Gastroesophageal sphincter (tissue), 4 donors: ENCODE data around the gene RPRD1B. TPM values are rescaled to one million over a fixed set of nuclear protein-coding genes. Genes with fewer than 3 reads are reported as not detected.

Source experiments
- ATAC-seq: fragments of 150-250 bp; one replicate; pipeline ENCODE4 v1.9.1; 2016; ENCODE audit warnings: mild to moderate bottlenecking, moderate library complexity
- H3K27ac ChIP-seq, 4 donors: fragments of 200-600 bp; sonication (generic) in 3 of 4; 1 replicate in 3 of 4; 2 replicates in 1 of 4; pipeline ENCODE4 v1.5.1; 2016 to 2019
- H3K27me3 ChIP-seq: fragments of 200-600 bp; sonication (generic); one replicate; pipeline ENCODE4 v1.5.1; 2019
- H3K36me3 ChIP-seq, 2 donors: fragments of 200-600 bp; sonication (generic); one replicate each; pipeline ENCODE4 v1.5.1; 2019; ENCODE audit warnings: control low read depth in 1 of 2
- H3K4me1 ChIP-seq, 3 donors: fragments of 200-600 bp; sonication (generic); 1 replicate in 2 of 3; 2 replicates in 1 of 3; pipeline ENCODE4 v1.5.1; 2016 to 2019; ENCODE audit warnings: control low read depth in 2 of 3
- H3K4me3 ChIP-seq, 2 donors: fragments of 200-600 bp; sonication (generic); one replicate each; pipeline ENCODE4 v1.5.1; 2019; ENCODE audit warnings: mild to moderate bottlenecking in 1 of 2, moderate library complexity in 1 of 2
- H3K9me3 ChIP-seq, 3 donors: fragments of 200-600 bp; sonication (generic); one replicate each; pipeline ENCODE4 v1.5.1; 2017 to 2019; ENCODE audit warnings: control low read depth in 2 of 3
- EP300 ChIP-seq: sonication (generic); formaldehyde crosslinking; IDR thresholded peaks from one replicate; pipeline ENCODE4 v1.6.1; 2017; ENCODE audit warnings: antibody characterized with exemption, mild to moderate bottlenecking
- POLR2A ChIP-seq, 2 donors: fragments of 450-650 bp; IDR thresholded peaks; one replicate each; pipeline ENCODE4 v1.6.1; 2017; ENCODE audit warnings: antibody characterized with exemption in 2 of 2, mild to moderate bottlenecking in 2 of 2, moderate library complexity in 1 of 2
- POLR2AphosphoS5 ChIP-seq: sonication (generic); formaldehyde crosslinking; IDR thresholded peaks from one replicate; pipeline ENCODE4 v1.6.1; 2017; ENCODE audit warnings: antibody characterized with exemption
- WGBS, 2 donors: methylation state at CpG; one replicate each; pipeline ENCODE4 v1.1.5; 2018; ENCODE audit warnings: low coverage in 1 of 2; 5-methylcytosine and 5-hydroxymethylcytosine counted together
- total RNA-seq, 4 donors: library from RNA; depleted of rRNA; stranded (reverse); fragments of >200 nt; gene quantifications; one replicate each; pipeline ENCODE4 v1.1.0, GENCODE V29; 2016
- TF ChIP-seq, protein P1 (sequence below), 4 experiments: fragments of 200-600 bp in 2 of 4; fragments of 450-650 bp in 2 of 4; sonication (generic) in 1 of 4; IDR thresholded peaks; one replicate each; pipeline ENCODE4 v1.5.1; 2017 to 2019; ENCODE audit warnings: antibody characterized with exemption in 4 of 4, mild to moderate bottlenecking in 2 of 4, moderate library complexity in 2 of 4

Gene RPRD1B
- total RNA-seq, 4 donors from 2014 or later: 17.1 to 26.8 (median 23.7) TPM

GRCh38 chr20:37995856-37996605 lies 37.5 kb upstream of the RPRD1B start:
- Histone ChIP-seq H3K27me3 (no peaks in the 10 kb centered on the region), H3K4me1 (peaks cover 5 to 28% (median 14%) of the 10 kb centered on the region in 3 donors), H3K9me3 (no peaks in the 10 kb centered on the region), H3K27ac (no peak overlapping the region), H3K36me3 (peaks cover 0 to 75% of the 10 kb centered on the region in 2 donors), H3K4me3 (no peak overlapping the region)
- TF ChIP-seq POLR2AphosphoS5 (no peak), EP300 (no peak), POLR2A (IDR thresholded peaks at IDR 0.05) (no peak)
- TF ChIP-seq, protein P1, sequence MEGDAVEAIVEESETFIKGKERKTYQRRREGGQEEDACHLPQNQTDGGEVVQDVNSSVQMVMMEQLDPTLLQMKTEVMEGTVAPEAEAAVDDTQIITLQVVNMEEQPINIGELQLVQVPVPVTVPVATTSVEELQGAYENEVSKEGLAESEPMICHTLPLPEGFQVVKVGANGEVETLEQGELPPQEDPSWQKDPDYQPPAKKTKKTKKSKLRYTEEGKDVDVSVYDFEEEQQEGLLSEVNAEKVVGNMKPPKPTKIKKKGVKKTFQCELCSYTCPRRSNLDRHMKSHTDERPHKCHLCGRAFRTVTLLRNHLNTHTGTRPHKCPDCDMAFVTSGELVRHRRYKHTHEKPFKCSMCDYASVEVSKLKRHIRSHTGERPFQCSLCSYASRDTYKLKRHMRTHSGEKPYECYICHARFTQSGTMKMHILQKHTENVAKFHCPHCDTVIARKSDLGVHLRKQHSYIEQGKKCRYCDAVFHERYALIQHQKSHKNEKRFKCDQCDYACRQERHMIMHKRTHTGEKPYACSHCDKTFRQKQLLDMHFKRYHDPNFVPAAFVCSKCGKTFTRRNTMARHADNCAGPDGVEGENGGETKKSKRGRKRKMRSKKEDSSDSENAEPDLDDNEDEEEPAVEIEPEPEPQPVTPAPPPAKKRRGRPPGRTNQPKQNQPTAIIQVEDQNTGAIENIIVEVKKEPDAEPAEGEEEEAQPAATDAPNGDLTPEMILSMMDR (IDR thresholded peaks at IDR 0.05): no peak
- 67 to 70% methylated on average over 3 to 4 of the region's 9 CpGs for WGBS, 2 donors
- no peak for ATAC-seq

- Histone ChIP-seq H3K4me3 (no peak overlapping the region), H3K4me1 (peaks cover 0 to 13% (median 0%) of the 10 kb centered on the region in 3 donors), H3K9me3 (no peaks in the 10 kb centered on the region), H3K27ac (no peak overlapping the region), H3K36me3 (peaks cover 0 to 90% of the 10 kb centered on the region in 2 donors), H3K27me3 (no peaks in the 10 kb centered on the region)
- ATAC-seq: no peak
- no peak for TF ChIP-seq POLR2A (IDR thresholded peaks at IDR 0.05)
- TF ChIP-seq, protein P1 (IDR thresholded peaks at IDR 0.05): no peak
- no peak for TF ChIP-seq POLR2AphosphoS5
- TF ChIP-seq EP300: no peak
- 75 to 90% methylated on average over 1 to 2 of the region's 3 CpGs for WGBS, 2 donors
Observed at GRCh38 chr20:37997516-37997915, 36.0 kb upstream of the RPRD1B start.

- TF ChIP-seq EP300: no peak
- no peak for TF ChIP-seq POLR2A (IDR thresholded peaks at IDR 0.05)
- TF ChIP-seq, protein P1 (IDR thresholded peaks at IDR 0.05): no peak
- TF ChIP-seq POLR2AphosphoS5: no peak
- Histone ChIP-seq H3K27me3 (no peaks in the 10 kb centered on the region), H3K36me3 (peaks cover 0 to 100% of the 10 kb centered on the region in 2 donors), H3K27ac (no peak overlapping the region), H3K4me1 (no peaks in the 10 kb centered on the region), H3K4me3 (no peak overlapping the region), H3K9me3 (no peaks in the 10 kb centered on the region)
- 83 to 84% methylated on average over 12 to 15 of the region's 15 CpGs for WGBS, 2 donors
- no peak for ATAC-seq
Observed at GRCh38 chr20:37999526-38000263, 33.9 kb upstream of the RPRD1B start.

DNA sequence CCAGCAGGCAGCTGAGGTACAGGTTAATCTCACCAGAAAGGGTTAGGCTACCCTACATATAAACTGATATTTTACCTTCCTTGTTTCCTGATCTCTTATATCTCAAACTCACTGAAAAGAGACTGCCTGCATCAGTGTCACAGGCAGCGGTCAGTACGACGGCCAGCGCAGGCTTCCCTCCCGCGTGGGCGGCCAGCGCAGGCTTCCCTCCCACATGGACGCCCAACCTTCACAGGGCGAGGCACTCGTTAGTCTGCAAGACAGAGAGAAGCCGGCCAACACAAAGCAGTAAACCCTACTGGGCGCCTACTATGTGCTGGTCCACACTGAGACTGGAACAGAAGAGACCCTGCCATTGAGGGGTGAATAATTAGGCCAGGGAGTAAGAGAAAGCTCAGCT lies 33.3 kb upstream of the RPRD1B start:
- no peak for ATAC-seq
- TF ChIP-seq POLR2A (IDR thresholded peaks at IDR 0.05): no peak
- TF ChIP-seq, protein P1 (IDR thresholded peaks at IDR 0.05): no peak
- TF ChIP-seq POLR2AphosphoS5: no peak
- no peak for TF ChIP-seq EP300
- WGBS, 2 donors: no CpG with 5 or more reads among the region's 13 CpGs
- Histone ChIP-seq H3K4me1 (no peaks in the 10 kb centered on the region), H3K36me3 (peaks cover 0 to 100% of the 10 kb centered on the region in 2 donors), H3K9me3 (no peaks in the 10 kb centered on the region), H3K27ac (no peak overlapping the region), H3K4me3 (no peak overlapping the region), H3K27me3 (no peaks in the 10 kb centered on the region)
